Activated B cell treated with CpG ODN at 0.5 μM for 24 hours (primary cell): ENCODE data around the gene ISL1. TPM values are rescaled to one million over a fixed set of nuclear protein-coding genes. Genes with fewer than 3 reads are reported as not detected.

Experiments used
- ATAC-seq: fragments of 200-7000 bp; cut with Tn5 transposase; one replicate; pipeline ENCODE4 v1.10.0; 2021; ENCODE audit warnings: low read depth, mild to moderate bottlenecking, moderate library complexity
- CTCF ChIA-PET: fragments of 350-600 bp; sonication (Branson Sonifier 250); formaldehyde crosslinking; loops from one replicate; lab custom pipeline; 2021; ENCODE audit warnings: antibody characterized with exemption; lab: Charles Lee
- POLR2A ChIA-PET: fragments of 350-600 bp; sonication (Branson Sonifier 250); formaldehyde crosslinking; loops from one replicate; lab custom pipeline; 2021; ENCODE audit warnings: antibody characterized with exemption; lab: Charles Lee
- DNase-seq: peaks from one replicate; pipeline ENCODE4 v3.0.0; 2022
- H3K27ac Mint-ChIP-seq: one replicate; pipeline ENCODE4 v1.8.0; 2020; ENCODE audit warnings: mixed read lengths
- H3K27me3 Mint-ChIP-seq: one replicate; pipeline ENCODE4 v1.8.0; 2021; ENCODE audit warnings: mixed read lengths
- H3K36me3 Mint-ChIP-seq: one replicate; pipeline ENCODE4 v1.8.0; 2021; ENCODE audit warnings: low read depth, mixed read lengths
- H3K4me1 Mint-ChIP-seq: one replicate; pipeline ENCODE4 v1.8.0; 2021; ENCODE audit warnings: mixed read lengths
- H3K4me3 Mint-ChIP-seq: one replicate; pipeline ENCODE4 v1.8.0; 2020; ENCODE audit warnings: mild to moderate bottlenecking, mixed read lengths
- H3K9me3 Mint-ChIP-seq: one replicate; pipeline ENCODE4 v1.8.0; 2020; ENCODE audit warnings: mixed read lengths
- CTCF ChIP-seq: fragments of 200-600 bp; IDR thresholded peaks from one replicate; pipeline ENCODE4 v1.8.0; 2022; ENCODE audit warnings: antibody characterized with exemption, mild to moderate bottlenecking
- intact Hi-C: fragments of 100-400 bp; cut with micrococcal nuclease; formaldehyde crosslinking; loops from one replicate; pipeline ENCODE4 v1.15.1; 2024
- total RNA-seq: library from RNA; stranded (reverse); gene quantifications from 2 replicates; pipeline ENCODE4 v1.2.3, GENCODE V29; 2022

The ISL1 gene
- total RNA-seq, 1 donor from 2014 or later: not detected

GRCh38 chr5:51378061-51378409 lies 5.2 kb upstream of the ISL1 start:
- H3K4me3 Mint-ChIP-seq: no peak overlapping the region
- peaks cover 2% of the 10 kb centered on the region for H3K9me3 Mint-ChIP-seq
- no peaks in the 10 kb centered on the region for H3K4me1 Mint-ChIP-seq
- ChIA-PET CTCF (no interaction called here), POLR2A (no interaction called here)
- H3K27me3 Mint-ChIP-seq: peaks cover 57% of the 10 kb centered on the region
- intact Hi-C loops: no loop called here
- ATAC-seq (no peak), DNase-seq (no peak)
- H3K36me3 Mint-ChIP-seq: no peaks in the 10 kb centered on the region
- no peak for TF ChIP-seq CTCF
- H3K27ac Mint-ChIP-seq: no peak overlapping the region

- ATAC-seq: no peak
- POLR2A ChIA-PET: no interaction called here
- no peak overlapping the region for H3K4me3 Mint-ChIP-seq
These were observed 4.6 kb upstream of the ISL1 start for GRCh38 chr5:51378448-51379330.

GRCh38 chr5:51379331-51379700 lies 3.9 kb upstream of the ISL1 start:
- Mint-ChIP-seq H3K4me1 (no peaks in the 10 kb centered on the region), H3K4me3 (no peak overlapping the region), H3K36me3 (no peaks in the 10 kb centered on the region), H3K27ac (no peak overlapping the region), H3K9me3 (no peaks in the 10 kb centered on the region), H3K27me3 (peaks cover 69% of the 10 kb centered on the region)
- ATAC-seq (no peak), DNase-seq (no peak)
- CTCF ChIA-PET: no interaction called here
- no peak for TF ChIP-seq CTCF
- intact Hi-C loops: no loop called here
- POLR2A ChIA-PET: no interaction called here

More at GRCh38 chr5:51378448-51379330, 4.6 kb upstream of the ISL1 start:
- TF ChIP-seq CTCF: no peak
- intact Hi-C loops: no loop called here
- H3K36me3 Mint-ChIP-seq: no peaks in the 10 kb centered on the region
- H3K27ac Mint-ChIP-seq: no peak overlapping the region
- H3K4me1 Mint-ChIP-seq: no peaks in the 10 kb centered on the region
- peaks cover 2% of the 10 kb centered on the region for H3K9me3 Mint-ChIP-seq
- CTCF ChIA-PET: no interaction called here
- no peak for DNase-seq
- peaks cover 64% of the 10 kb centered on the region for H3K27me3 Mint-ChIP-seq

- DNase-seq (no peak), ATAC-seq (no peak)
- H3K36me3 Mint-ChIP-seq: no peaks in the 10 kb centered on the region
- H3K27me3 Mint-ChIP-seq: peaks cover 81% of the 10 kb centered on the region
- H3K27ac Mint-ChIP-seq: no peak overlapping the region
- no peak overlapping the region for H3K4me3 Mint-ChIP-seq
- TF ChIP-seq CTCF: no peak
- ChIA-PET POLR2A (no interaction called here), CTCF (no interaction called here)
- H3K9me3 Mint-ChIP-seq: no peaks in the 10 kb centered on the region
- H3K4me1 Mint-ChIP-seq: no peaks in the 10 kb centered on the region
- intact Hi-C loops: loop anchor here (5.0 to 10.0 kb wide), 2 partner anchors 416 to 1277 kb away; no protein-coding TSS in a partner anchor
These were observed 2.5 kb upstream of the ISL1 start for GRCh38 chr5:51380603-51381207.

- no peaks in the 10 kb centered on the region for H3K9me3 Mint-ChIP-seq
- intact Hi-C loops: loop anchor here (5.0 to 10.0 kb wide), 2 partner anchors 417 to 1275 kb away; no protein-coding TSS in a partner anchor
- ATAC-seq (no peak), DNase-seq (no peak)
- H3K27ac Mint-ChIP-seq: no peak overlapping the region
- peaks cover 84% of the 10 kb centered on the region for H3K27me3 Mint-ChIP-seq
- H3K4me1 Mint-ChIP-seq: no peaks in the 10 kb centered on the region
- ChIA-PET POLR2A (no interaction called here), CTCF (no interaction called here)
- TF ChIP-seq CTCF: no peak
- no peaks in the 10 kb centered on the region for H3K36me3 Mint-ChIP-seq
- no peak overlapping the region for H3K4me3 Mint-ChIP-seq
These were observed 1.3 kb upstream of the ISL1 start for GRCh38 chr5:51381761-51382474.
